WTC11 (cell line): ENCODE measurements around the gene GTPBP6. TPM values are rescaled to one million over a fixed set of nuclear protein-coding genes. Genes with fewer than 3 reads are reported as not detected.

Experiments used
- ATAC-seq: fragments of 200-7000 bp; cut with Tn5 transposase; 2 replicates; pipeline ENCODE4 v1.10.0; 2021; ENCODE audit warnings: mild to moderate bottlenecking, moderate library complexity
- CTCF ChIA-PET: fragments of 300-600 bp; sonication (Branson Sonifier 250); formaldehyde crosslinking; loops from one replicate; lab custom pipeline; 2021; ENCODE audit warnings: antibody characterized with exemption; lab: Charles Lee
- POLR2A ChIA-PET: fragments of 350-600 bp; sonication (Branson Sonifier 250); formaldehyde crosslinking; loops from one replicate; lab custom pipeline; 2021; ENCODE audit warnings: antibody characterized with exemption; lab: Charles Lee
- DNase-seq: peaks from one replicate; pipeline ENCODE4 v3.0.0; 2021; ENCODE audit warnings: low spot score
- H3K27ac Mint-ChIP-seq: 2 replicates; pipeline ENCODE4 v1.8.0; 2021; ENCODE audit warnings: mixed read lengths
- H3K27me3 Mint-ChIP-seq: 2 replicates; pipeline ENCODE4 v1.8.0; 2021; ENCODE audit warnings: low read depth, mild to moderate bottlenecking, moderate library complexity, mixed read lengths
- H3K36me3 Mint-ChIP-seq: 2 replicates; pipeline ENCODE4 v1.8.0; 2021; ENCODE audit warnings: mixed read lengths
- H3K4me1 Mint-ChIP-seq: 2 replicates; pipeline ENCODE4 v1.8.0; 2022; ENCODE audit warnings: mixed read lengths
- H3K4me3 Mint-ChIP-seq: 2 replicates; pipeline ENCODE4 v1.8.0; 2021; ENCODE audit warnings: mild to moderate bottlenecking, moderate library complexity, mixed read lengths
- H3K9me3 Mint-ChIP-seq: 2 replicates; pipeline ENCODE4 v1.8.0; 2021; ENCODE audit warnings: mixed read lengths
- AFF4 ChIP-seq: sonication (generic); formaldehyde crosslinking; IDR thresholded peaks from 2 replicates; pipeline ENCODE4 v1.8.1; 2023; ENCODE audit warnings: mild to moderate bottlenecking, missing genetic modification reagents, borderline replicate concordance
- ATF3 ChIP-seq: sonication (generic); formaldehyde crosslinking; conservative IDR thresholded peaks from 2 replicates; pipeline ENCODE4 v1.8.1; 2022; ENCODE audit warnings: mild to moderate bottlenecking, missing genetic modification reagents
- E2F5 ChIP-seq: sonication (generic); formaldehyde crosslinking; IDR thresholded peaks from 2 replicates; pipeline ENCODE4 v1.8.1; 2022; ENCODE audit warnings: mild to moderate bottlenecking, moderate library complexity, missing genetic modification reagents
- FOXK1 ChIP-seq: sonication (generic); formaldehyde crosslinking; IDR thresholded peaks from 2 replicates; pipeline ENCODE4 v1.8.0; 2022; ENCODE audit warnings: mild to moderate bottlenecking, moderate library complexity, missing genetic modification reagents
- IRF1 ChIP-seq: sonication (generic); formaldehyde crosslinking; IDR thresholded peaks from 2 replicates; pipeline ENCODE4 v1.8.0; 2023; ENCODE audit warnings: missing genetic modification reagents
- JAZF1 ChIP-seq: fragments of 250-450 bp; sonication (Bioruptor Pico); IDR thresholded peaks from 2 replicates; pipeline ENCODE4 v1.9.0; 2021; ENCODE audit warnings: moderate library complexity, mild to moderate bottlenecking, inconsistent platforms
- MLX ChIP-seq: sonication (generic); formaldehyde crosslinking; IDR thresholded peaks from 2 replicates; pipeline ENCODE4 v1.8.1; 2023; ENCODE audit warnings: mild to moderate bottlenecking, missing genetic modification reagents, moderate library complexity
- MXD4 ChIP-seq: fragments of 250-450 bp; sonication (Bioruptor Pico); IDR thresholded peaks from 2 replicates; pipeline ENCODE4 v1.8.0; 2021; ENCODE audit warnings: mild to moderate bottlenecking, moderate library complexity, borderline replicate concordance
- PREB ChIP-seq: sonication (generic); formaldehyde crosslinking; IDR thresholded peaks from 2 replicates; pipeline ENCODE4 v1.8.1; 2022; ENCODE audit warnings: mild to moderate bottlenecking, missing genetic modification reagents, moderate library complexity, borderline replicate concordance
- SOX15 ChIP-seq: fragments of 250-450 bp; sonication (Bioruptor Pico); IDR thresholded peaks from 2 replicates; pipeline ENCODE4 v1.9.0; 2021; ENCODE audit warnings: mild to moderate bottlenecking
- STAT6 ChIP-seq: sonication (generic); formaldehyde crosslinking; conservative IDR thresholded peaks from 2 replicates; pipeline ENCODE4 v1.8.1; 2023; ENCODE audit warnings: mild to moderate bottlenecking, low read depth, missing genetic modification reagents, moderate library complexity
- ZBTB43 ChIP-seq: sonication (generic); formaldehyde crosslinking; IDR thresholded peaks from 2 replicates; pipeline ENCODE4 v1.8.1; 2023; ENCODE audit warnings: mild to moderate bottlenecking, missing genetic modification reagents
- ZNF317 ChIP-seq: sonication (generic); formaldehyde crosslinking; IDR thresholded peaks from 2 replicates; pipeline ENCODE4 v1.8.1; 2023; ENCODE audit warnings: low read depth, mild to moderate bottlenecking, moderate library complexity, missing genetic modification reagents, borderline replicate concordance
- ZNF396 ChIP-seq: fragments of 250-450 bp; sonication (Bioruptor Pico); IDR thresholded peaks from 2 replicates; pipeline ENCODE4 v1.8.0; 2021; ENCODE audit warnings: mild to moderate bottlenecking, moderate library complexity, borderline replicate concordance
- ZNF423 ChIP-seq: fragments of 250-450 bp; sonication (Bioruptor Pico); IDR thresholded peaks from 2 replicates; pipeline ENCODE4 v2.1.2; 2022; ENCODE audit warnings: mild to moderate bottlenecking, moderate library complexity
- ZSCAN18 ChIP-seq: fragments of 250-450 bp; sonication (Bioruptor Pico); IDR thresholded peaks from 2 replicates; pipeline ENCODE4 v2.1.2; 2022; ENCODE audit warnings: mild to moderate bottlenecking, moderate library complexity
- total RNA-seq: library from RNA; stranded (reverse); gene quantifications from 3 replicates; pipeline ENCODE4 v1.2.3, GENCODE V29; 2021

GTPBP6 gene
- total RNA-seq, 1 experiment from 2014 or later, result 63.9 TPM

- TF ChIP-seq ZBTB43 (CRISPR knock-in tag), result no peak
- TF ChIP-seq FOXK1 (CRISPR knock-in tag), result no peak
- TF ChIP-seq ZSCAN18, result no peak
- TF ChIP-seq MLX (CRISPR knock-in tag), result no peak
- TF ChIP-seq MXD4 (CRISPR knock-in tag), result no peak
- TF ChIP-seq ATF3 (CRISPR knock-in tag), result no peak
- TF ChIP-seq ZNF423 (CRISPR knock-in tag), result no peak
- no peak for TF ChIP-seq AFF4 (CRISPR knock-in tag)
- no peak for TF ChIP-seq SOX15
- TF ChIP-seq PREB (CRISPR knock-in tag), result no peak
- TF ChIP-seq JAZF1 (CRISPR knock-in tag), result no peak
- no peak for TF ChIP-seq IRF1 (CRISPR knock-in tag)
- TF ChIP-seq E2F5 (CRISPR knock-in tag), result no peak
- no peak for TF ChIP-seq STAT6
- TF ChIP-seq ZNF396 (CRISPR knock-in tag), result no peak
- no peak for TF ChIP-seq ZNF317
- Mint-ChIP-seq H3K27ac (no peak overlapping the region; the same call in 1 of the 2 replicates), H3K36me3 (peaks cover 25% of the 10 kb centered on the region), H3K9me3 (no peaks in the 10 kb centered on the region), H3K27me3 (no peaks in the 10 kb centered on the region), H3K4me3 (no peak overlapping the region), H3K4me1 (no peaks in the 10 kb centered on the region)
- ATAC-seq, result no peak
- no peak for DNase-seq
- CTCF ChIA-PET, result no interaction called here
- POLR2A ChIA-PET, result no interaction called here
Measured at GRCh38 chrX:334971-335757, 16.6 kb upstream of the GTPBP6 start.
